PC-9 (cell line): ENCODE results near the gene YPEL3. TPM values are rescaled to one million over a fixed set of nuclear protein-coding genes. Genes with fewer than 3 reads are reported as not detected.

ENCODE experiments used
- BruUV-seq: library from RNA; stranded (reverse); fragments of 400-500 nt; replicated peaks from 2 replicates; lab custom pipeline; 2021; lab: Mats Ljungman, UMichigan
- CTCF ChIA-PET: fragments of 300-600 bp; sonication (Branson Sonifier 250); formaldehyde crosslinking; loops from one replicate; lab custom pipeline; 2022; ENCODE audit warnings: antibody characterized with exemption; lab: Charles Lee
- POLR2A ChIA-PET: fragments of 300-600 bp; sonication (Branson Sonifier 250); formaldehyde crosslinking; loops from one replicate; lab custom pipeline; 2022; ENCODE audit warnings: antibody characterized with exemption; ENCODE audit not compliant: unreplicated experiment; lab: Charles Lee
- DNase-seq, 2 experiments: peaks; one replicate each; pipeline versions ENCODE4 v3.0.0 to v3.0.0-alpha.2; 2015 to 2022; ENCODE audit warnings: mixed read lengths in 1 of 2
- H2AFZ ChIP-seq: fragments of 200-600 bp; sonication (generic); 2 replicates; pipeline ENCODE4 v1.8.1; 2017; ENCODE audit warnings: antibody characterized with exemption
- H3F3A ChIP-seq: fragments of 200-600 bp; sonication (generic); 2 replicates; pipeline ENCODE4 v1.8.1; 2017; ENCODE audit warnings: antibody characterized with exemption, mild to moderate bottlenecking, low read depth; ENCODE audit not compliant: insufficient read depth
- H3K27ac ChIP-seq: fragments of 200-600 bp; sonication (generic); 2 replicates; pipeline ENCODE4 v1.6.1; 2016; ENCODE audit warnings: mixed run types
- H3K27me3 ChIP-seq: fragments of 200-600 bp; sonication (generic); 2 replicates; pipeline ENCODE4 v1.6.1; 2016; ENCODE audit warnings: low read depth, mixed run types; ENCODE audit not compliant: insufficient read depth
- H3K36me3 ChIP-seq: fragments of 200-600 bp; sonication (generic); 2 replicates; pipeline ENCODE4 v1.6.1; 2016; ENCODE audit warnings: low read depth, mixed run types
- H3K4me1 ChIP-seq: fragments of 200-600 bp; sonication (generic); replicated peaks from 2 replicates; pipeline ENCODE4 v1.6.1; 2016; ENCODE audit warnings: mixed run types; ENCODE audit not compliant: insufficient read depth
- H3K4me2 ChIP-seq: fragments of 200-600 bp; sonication (generic); 2 replicates; pipeline ENCODE4 v1.6.1; 2017; ENCODE audit warnings: mixed run types
- H3K4me3 ChIP-seq: fragments of 200-600 bp; sonication (generic); 2 replicates; pipeline ENCODE4 v1.6.1; 2016; ENCODE audit warnings: mixed run types
- H3K79me2 ChIP-seq: fragments of 200-600 bp; sonication (generic); 2 replicates; pipeline ENCODE4 v1.6.1; 2017; ENCODE audit warnings: low read depth, mixed run types
- H3K9me2 ChIP-seq: fragments of 200-600 bp; sonication (generic); 2 replicates; pipeline ENCODE4 v1.8.1; 2017; ENCODE audit warnings: mild to moderate bottlenecking; ENCODE audit not compliant: insufficient read depth
- H3K9me3 ChIP-seq: fragments of 200-600 bp; sonication (generic); 2 replicates; pipeline ENCODE4 v1.8.1; 2016; ENCODE audit warnings: low read depth; ENCODE audit not compliant: insufficient read depth
- H4K20me1 ChIP-seq: fragments of 200-600 bp; sonication (generic); 2 replicates; pipeline ENCODE4 v1.8.1; 2017; ENCODE audit not compliant: insufficient read depth
- EZH2 ChIP-seq: fragments of 200-600 bp; sonication (generic); IDR thresholded peaks from 2 replicates; pipeline ENCODE4 v1.8.0; 2017; ENCODE audit warnings: antibody characterized with exemption, low read depth
- intact Hi-C: fragments of 100-400 bp; cut with micrococcal nuclease; formaldehyde crosslinking; loops from one replicate; pipeline ENCODE4 v1.10.0; 2022; ENCODE audit not compliant: unreplicated experiment
- total RNA-seq: library from RNA; stranded (reverse); gene quantifications from 2 replicates; pipeline ENCODE4 v1.2.3, GENCODE V29; 2021
- TF ChIP-seq, protein P1 (sequence below): fragments of 200-600 bp; sonication (generic); conservative IDR thresholded peaks from 2 replicates; pipeline ENCODE4 v1.6.1; 2017; ENCODE audit warnings: mixed run types, antibody characterized with exemption, mild to moderate bottlenecking, moderate library complexity

The YPEL3 gene
- total RNA-seq, 1 experiment from 2014 or later: 129 TPM

DNA sequence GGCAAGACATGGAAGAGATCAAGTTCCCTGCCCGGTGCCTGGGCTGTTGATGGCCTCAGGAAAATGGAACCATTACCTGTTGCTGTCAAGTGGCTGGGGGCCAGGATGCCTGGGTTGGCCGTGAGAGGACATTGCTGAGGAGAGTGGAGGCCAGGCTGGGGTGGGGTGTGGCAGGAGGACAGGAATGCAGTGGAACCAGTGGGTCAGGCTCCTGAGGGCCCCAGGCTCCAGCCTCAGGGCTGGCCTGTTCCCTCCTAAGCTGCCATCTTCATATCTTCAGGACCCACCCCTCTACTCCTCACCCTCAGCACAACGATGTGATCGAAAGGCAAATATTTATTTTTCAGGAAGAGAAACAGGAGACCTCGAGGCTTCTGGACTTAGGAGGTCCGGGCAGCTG, 8.5 kb upstream of the YPEL3 start:
- Histone ChIP-seq H3K4me1 (peaks cover 23% of the 10 kb centered on the region), H3K36me3 (no peaks in the 10 kb centered on the region), H3K27me3 (no peaks in the 10 kb centered on the region), H4K20me1 (no peaks in the 10 kb centered on the region), H3K27ac (peak overlapping the region; percentile 73), H3K79me2 (no peaks in the 10 kb centered on the region), H3K4me3 (0 out of 2 replicates have a peak overlapping the region, but pooled peaks have one; percentile 3), H2AFZ (peak overlapping the region; percentile 18; the same call in 1 of the 2 replicates), H3K9me3 (no peaks in the 10 kb centered on the region), H3K9me2 (no peaks in the 10 kb centered on the region), H3K4me2 (peak overlapping the region; percentile 69), H3F3A (peaks cover 29% of the 10 kb centered on the region)
- CTCF ChIA-PET: interaction anchor here (1.2 to 1.5 kb wide), 2 partner anchors 11 to 15 kb away, joined by 3 to 4 read pairs; no protein-coding TSS in a partner anchor
- peak; percentile 89 to 97 for DNase-seq
- POLR2A ChIA-PET: interaction anchor here (0.5 to 0.7 kb wide), 4 partner anchors 12 to 1251 kb away, joined by 3 to 19 read pairs (median 8); partner anchors contain the start of gene ALDOA
- intact Hi-C loops: loop anchor here (2.0 kb wide), 1 partner anchor 14 kb away; the partner anchor contains the start of gene TBX6
- TF ChIP-seq, protein P1, sequence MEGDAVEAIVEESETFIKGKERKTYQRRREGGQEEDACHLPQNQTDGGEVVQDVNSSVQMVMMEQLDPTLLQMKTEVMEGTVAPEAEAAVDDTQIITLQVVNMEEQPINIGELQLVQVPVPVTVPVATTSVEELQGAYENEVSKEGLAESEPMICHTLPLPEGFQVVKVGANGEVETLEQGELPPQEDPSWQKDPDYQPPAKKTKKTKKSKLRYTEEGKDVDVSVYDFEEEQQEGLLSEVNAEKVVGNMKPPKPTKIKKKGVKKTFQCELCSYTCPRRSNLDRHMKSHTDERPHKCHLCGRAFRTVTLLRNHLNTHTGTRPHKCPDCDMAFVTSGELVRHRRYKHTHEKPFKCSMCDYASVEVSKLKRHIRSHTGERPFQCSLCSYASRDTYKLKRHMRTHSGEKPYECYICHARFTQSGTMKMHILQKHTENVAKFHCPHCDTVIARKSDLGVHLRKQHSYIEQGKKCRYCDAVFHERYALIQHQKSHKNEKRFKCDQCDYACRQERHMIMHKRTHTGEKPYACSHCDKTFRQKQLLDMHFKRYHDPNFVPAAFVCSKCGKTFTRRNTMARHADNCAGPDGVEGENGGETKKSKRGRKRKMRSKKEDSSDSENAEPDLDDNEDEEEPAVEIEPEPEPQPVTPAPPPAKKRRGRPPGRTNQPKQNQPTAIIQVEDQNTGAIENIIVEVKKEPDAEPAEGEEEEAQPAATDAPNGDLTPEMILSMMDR: no peak
- no peak for TF ChIP-seq EZH2
- no TSS peak for BruUV-seq

DNA sequence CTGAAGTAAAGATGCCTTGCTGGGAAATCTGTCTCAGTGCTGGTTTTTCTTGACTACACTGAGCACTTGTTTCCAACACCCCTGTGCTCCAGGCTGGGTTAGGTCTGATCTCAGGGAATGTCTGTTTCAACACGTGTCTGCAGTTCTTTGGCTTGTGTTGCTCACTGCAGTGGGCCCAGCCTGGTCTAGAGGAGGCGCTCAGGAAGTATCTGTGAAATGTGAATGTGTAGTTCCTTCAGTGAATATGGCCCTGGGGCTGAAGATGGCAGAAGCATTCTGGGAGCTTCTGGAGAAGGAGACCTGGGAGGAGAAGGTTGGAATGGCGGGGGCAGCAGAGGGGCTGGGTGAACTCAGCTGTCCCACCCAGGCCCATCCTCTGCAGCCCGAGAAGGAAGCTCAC, 8.1 kb upstream of the YPEL3 start:
- Histone ChIP-seq H3K79me2 (no peaks in the 10 kb centered on the region), H3K36me3 (no peaks in the 10 kb centered on the region), H3K9me2 (no peaks in the 10 kb centered on the region), H3K4me3 (0 out of 2 replicates have a peak overlapping the region, but pooled peaks have one; percentile 3), H3K4me1 (peaks cover 23% of the 10 kb centered on the region), H4K20me1 (no peaks in the 10 kb centered on the region), H3K9me3 (no peaks in the 10 kb centered on the region), H3K27ac (peak overlapping the region; percentile 73), H2AFZ (0 out of 2 replicates have a peak overlapping the region, but pooled peaks have one; percentile 18), H3K27me3 (no peaks in the 10 kb centered on the region), H3K4me2 (peak overlapping the region; percentile 69), H3F3A (peaks cover 29% of the 10 kb centered on the region)
- ChIA-PET POLR2A (interaction anchor here (0.5 to 0.7 kb wide), 3 partner anchors 13 to 38 kb away, joined by 3 to 11 read pairs (median 5); partner anchors contain the start of gene ALDOA), CTCF (interaction anchor here (1.5 kb wide), 1 partner anchor 14 kb away, joined by 4 read pairs; no protein-coding TSS in a partner anchor)
- peak in 1 of 2 experiments; percentile 54 for DNase-seq
- intact Hi-C loops: loop anchor here (2.0 kb wide), 1 partner anchor 13 kb away; the partner anchor contains the start of gene TBX6
- BruUV-seq: no TSS peak
- no peak for TF ChIP-seq EZH2
- TF ChIP-seq, protein P1: no peak

DNA sequence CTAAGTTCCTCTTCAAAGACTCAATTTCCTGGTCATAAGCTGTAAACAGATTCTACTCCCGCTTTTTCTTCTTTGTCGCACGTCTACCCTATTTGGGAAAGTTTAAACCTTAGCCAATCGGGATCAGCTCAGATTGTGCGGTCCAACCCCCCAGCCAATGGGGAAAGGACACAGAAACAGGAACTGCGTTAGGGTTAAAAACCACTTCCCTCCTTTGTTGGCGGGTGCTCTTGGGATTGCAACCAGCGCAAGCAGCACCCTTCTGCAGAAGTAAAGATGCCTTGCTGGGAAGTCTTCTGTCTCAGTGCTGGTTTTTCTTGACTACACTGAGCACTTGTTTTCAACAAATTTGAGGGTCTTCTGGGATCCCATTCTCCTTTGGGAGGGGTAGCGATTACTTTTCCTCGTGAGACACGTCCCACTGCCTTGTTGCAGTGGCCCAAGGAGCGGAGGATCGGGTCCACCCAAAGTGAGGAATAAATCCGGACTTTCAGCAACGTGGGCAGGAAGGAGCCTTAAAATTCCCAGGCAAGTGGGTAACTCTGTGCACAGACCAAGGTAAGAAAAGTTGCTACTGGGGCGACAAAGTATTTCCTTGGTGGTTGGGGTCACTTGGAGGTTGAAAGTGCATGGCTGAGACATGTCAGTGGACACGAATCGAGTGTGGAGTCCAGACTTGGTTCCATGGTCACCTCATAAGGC, 1.0 kb upstream of the YPEL3 start:
- Histone ChIP-seq H3K4me3 (peak overlapping the region; percentile 42; the same call in 1 of the 2 replicates), H3K27ac (peak overlapping the region; percentile 39; the same call in 1 of the 2 replicates), H3K4me1 (peaks cover 23% of the 10 kb centered on the region), H3F3A (peaks cover 39% of the 10 kb centered on the region; the same call in 1 of the 2 replicates), H3K9me2 (no peaks in the 10 kb centered on the region), H2AFZ (peak overlapping the region; percentile 77; the same call in 1 of the 2 replicates), H3K4me2 (no peak overlapping the region; the same call in 1 of the 2 replicates), H3K36me3 (no peaks in the 10 kb centered on the region; the same call in 1 of the 2 replicates), H3K27me3 (no peaks in the 10 kb centered on the region), H3K79me2 (0 out of 2 replicates have a peak, but pooled peaks cover 7% of the 10 kb centered on the region), H4K20me1 (no peaks in the 10 kb centered on the region), H3K9me3 (peaks cover 17% of the 10 kb centered on the region)
- TF ChIP-seq, protein P1: no peak
- no peak for TF ChIP-seq EZH2
- intact Hi-C loops: loop anchor here (1.0 to 10.0 kb wide), 2 partner anchors 18 to 558 kb away; partner anchors contain the start of genes FBRS and PRR14
- POLR2A ChIA-PET: no interaction called here
- no peak for DNase-seq
- no TSS peak for BruUV-seq
- CTCF ChIA-PET: no interaction called here
